Pancreas (tissue), 10 donors: Measurements from ENCODE around the gene TUBGCP3. TPM values are rescaled to one million over a fixed set of nuclear protein-coding genes. Genes with fewer than 3 reads are reported as not detected.

ENCODE experiments used
- ATAC-seq, 4 donors: fragments of 200-7000 bp; cut with Tn5 transposase; one replicate each; pipeline versions ENCODE4 v1.8.0 to v1.9.1; 2020; ENCODE audit warnings: mild to moderate bottlenecking in 4 of 4, moderate library complexity in 4 of 4
- DNase-seq, 6 donors: peaks; one replicate each; pipeline ENCODE4 v3.0.0-alpha.2; 2020
- FAIRE-seq: peaks from 2 replicates; lab custom pipeline; 2012; peaks lifted over from hg19 to GRCh38; lab: Jason Lieb, UNC
- H3K27ac ChIP-seq, 4 donors: fragments of 200-600 bp; sonication (generic); 1 replicate in 3 of 4; 2 replicates in 1 of 4; pipeline versions ENCODE4 v1.5.0 to v1.8.0; 2020
- H3K27me3 ChIP-seq, 4 donors: fragments of 200-600 bp; one replicate each; pipeline ENCODE4 v1.8.0; 2021
- H3K36me3 ChIP-seq, 3 donors: fragments of 200-600 bp; sonication (generic) in 1 of 3; one replicate each; pipeline versions ENCODE4 v1.5.0 to v1.8.0; 2020 to 2021
- H3K4me1 ChIP-seq, 3 donors: fragments of 200-600 bp; one replicate each; pipeline ENCODE4 v1.8.0; 2021
- H3K4me3 ChIP-seq, 4 donors: fragments of 200-600 bp; sonication (generic) in 2 of 4; one replicate each; pipeline versions ENCODE4 v1.5.0 to v1.8.0; 2020 to 2021
- H3K9me3 ChIP-seq, 4 donors: fragments of 200-600 bp; one replicate each; pipeline ENCODE4 v1.8.0; 2021
- CTCF ChIP-seq, 4 donors: fragments of 200-600 bp; sonication (generic) in 3 of 4; IDR thresholded peaks; one replicate each; pipeline versions ENCODE4 v1.5.0 to v1.8.0; 2021; ENCODE audit warnings: antibody characterized with exemption in 4 of 4
- WGBS, 2 donors: extraction: QIAGEN DNeasy Blood & Tissue Kit; methylation state at CpG; one replicate each; pipeline ENCODE4 v1.1.7; 2013; 5-methylcytosine and 5-hydroxymethylcytosine counted together
- intact Hi-C, 3 donors: fragments of 100-400 bp; cut with DNase I; formaldehyde crosslinking; loops; one replicate each; pipeline versions ENCODE4 v1.11.1 to v1.14.2; 2022
- polyA plus RNA-seq, 2 donors: library from polyadenylated mRNA; stranded (reverse); fragments of 200-250 nt; gene quantifications; one replicate each; pipeline ENCODE4 v1.2.3, GENCODE V29; 2013
- total RNA-seq, 6 donors: library from RNA; stranded (reverse); fragmentation: NEBNext Ultra II Directional in 4 of 6; extraction: Animal tissue kit (Norgen Biotek cat#: 25700) in 4 of 6; gene quantifications; one replicate each; pipeline versions ENCODE4 v1.2.1 to v1.2.4, GENCODE V29; 2021 to 2023
- donor health status: healthy with polysubstance abuse.
- donor health status: DM: no; HTN: no; CAD: no; lungs with moderate emphysema.
- donor health status: DM: no; HTN: no; CAD: no.
- donor health status: control.
- donor health status: control.
- donor health status: Bipolar disorder and iron deficiency.
- donor health status: DM: yes; HTN: yes; CAD: no.
- donor health status: DM: no; HTN: no; CAD: no.
- donor health status: DM: no; HTN: no; CAD: no.
- donor health status: DM: yes; HTN: yes; CAD: no.

The TUBGCP3 gene
- total and polyA plus RNA-seq, 8 donors: 6.3 to 20.2 (median 12.6) TPM

- intact Hi-C loops: no loop called here
- Histone ChIP-seq H3K4me3 (no peak overlapping the region), H3K27ac (no peak overlapping the region), H3K4me1 (peaks cover 0 to 7% (median 4%) of the 10 kb centered on the region in 3 donors), H3K9me3 (no peaks in the 10 kb centered on the region), H3K36me3 (no peaks in the 10 kb centered on the region), H3K27me3 (no peaks in the 10 kb centered on the region)
- FAIRE-seq (no peak), DNase-seq (peak in 2 of 6 donors; percentile 55 to 64), ATAC-seq (peak in 2 of 4 donors; percentile 28 to 37)
- WGBS, 2 donors: 77 to 80% methylated on average over 31 to 36 of the region's 36 CpGs
- TF ChIP-seq CTCF (IDR thresholded peaks at IDR 0.05): no peak
These were observed 135.4 kb downstream of the TUBGCP3 start for GRCh38 chr13:112452380-112453206.

- no peak overlapping the region for H3K27ac ChIP-seq
- no peaks in the 10 kb centered on the region for H3K36me3 ChIP-seq
- peaks cover 0 to 7% (median 4%) of the 10 kb centered on the region in 3 donors for H3K4me1 ChIP-seq
- intact Hi-C loops: no loop called here
- WGBS, 2 donors: 87 to 92% methylated on average over 39 to 43 of the region's 43 CpGs
- no peaks in the 10 kb centered on the region for H3K27me3 ChIP-seq
- no peaks in the 10 kb centered on the region for H3K9me3 ChIP-seq
- FAIRE-seq: no peak
- peak in 1 of 6 donors; percentile 70 for DNase-seq
- TF ChIP-seq CTCF (IDR thresholded peaks at IDR 0.05): no peak
- H3K4me3 ChIP-seq: no peak overlapping the region
- ATAC-seq: peak in 2 of 4 donors; percentile 11 to 25
These were observed 136.2 kb downstream of the TUBGCP3 start for GRCh38 chr13:112451512-112452379.

GRCh38 chr13:112450904-112451240 lies 137.1 kb downstream of the TUBGCP3 start:
- peak in 3 of 4 donors; percentile 50 to 74 (median 60) for ATAC-seq
- peak in 1 of 6 donors; percentile 23 for DNase-seq
- H3K27me3 ChIP-seq: no peaks in the 10 kb centered on the region
- 19 to 21% methylated on average over 9 of the region's 9 CpGs for WGBS, 2 donors
- H3K4me3 ChIP-seq: no peak overlapping the region
- TF ChIP-seq CTCF (IDR thresholded peaks at IDR 0.05): no peak
- H3K36me3 ChIP-seq: no peaks in the 10 kb centered on the region
- no peaks in the 10 kb centered on the region for H3K9me3 ChIP-seq
- intact Hi-C loops: no loop called here
- FAIRE-seq: no peak
- no peak overlapping the region for H3K27ac ChIP-seq
- peaks cover 0 to 7% (median 4%) of the 10 kb centered on the region in 3 donors for H3K4me1 ChIP-seq

- no peak overlapping the region for H3K4me3 ChIP-seq
- intact Hi-C loops: no loop called here
- 84 to 86% methylated on average over 21 of the region's 23 CpGs for WGBS, 2 donors
- TF ChIP-seq CTCF (IDR thresholded peaks at IDR 0.05): no peak
- FAIRE-seq (no peak), DNase-seq (no peak), ATAC-seq (peak in 1 of 4 donors; percentile 5)
- no peak overlapping the region for H3K27ac ChIP-seq
- no peaks in the 10 kb centered on the region for H3K9me3 ChIP-seq
- peaks cover 0 to 7% (median 4%) of the 10 kb centered on the region in 3 donors for H3K4me1 ChIP-seq
- no peaks in the 10 kb centered on the region for H3K27me3 ChIP-seq
- no peaks in the 10 kb centered on the region for H3K36me3 ChIP-seq
These were observed 137.6 kb downstream of the TUBGCP3 start for GRCh38 chr13:112450118-112450903.
